HL-60/S4 (cell line): ENCODE results near the gene MPPED1.

Experiments used
- in situ Hi-C: fragments of 300-500 bp; cut with MboI; formaldehyde crosslinking; loops from 2 replicates; pipeline ENCODE4 v1.14.3; 2022; ENCODE audit warnings: low sequenced_read_pairs

The MPPED1 gene

GRCh38 chr22:43428005-43428485 is 16.2 kb downstream of the MPPED1 start:
- in situ Hi-C loops: no loop called here

GRCh38 chr22:43428521-43428920 is 16.7 kb downstream of the MPPED1 start:
- in situ Hi-C loops: no loop called here

- in situ Hi-C loops: no loop called here
Measured at GRCh38 chr22:43429426-43429825, 17.6 kb downstream of the MPPED1 start.

GRCh38 chr22:43431808-43432554 is 20.2 kb downstream of the MPPED1 start:
- in situ Hi-C loops: no loop called here

- in situ Hi-C loops: no loop called here
Measured at GRCh38 chr22:43432883-43433415, 21.1 kb downstream of the MPPED1 start.

- in situ Hi-C loops: no loop called here
Measured at GRCh38 chr22:43433451-43434274, 21.8 kb downstream of the MPPED1 start.

- in situ Hi-C loops: no loop called here
Measured at GRCh38 chr22:43434275-43434927, 22.6 kb downstream of the MPPED1 start.

GRCh38 chr22:43434928-43435311 is 23.1 kb downstream of the MPPED1 start:
- in situ Hi-C loops: no loop called here

- in situ Hi-C loops: no loop called here
Measured at GRCh38 chr22:43435851-43436811, 24.3 kb downstream of the MPPED1 start.

- in situ Hi-C loops: no loop called here
Measured at GRCh38 chr22:43436868-43437267, 25.1 kb downstream of the MPPED1 start.

- in situ Hi-C loops: no loop called here
Measured at GRCh38 chr22:43437871-43438475, 26.2 kb downstream of the MPPED1 start.

- in situ Hi-C loops: no loop called here
Measured at GRCh38 chr22:43438666-43439347, 27.0 kb downstream of the MPPED1 start.

- in situ Hi-C loops: no loop called here
Measured at GRCh38 chr22:43439368-43440103, 27.7 kb downstream of the MPPED1 start.

GRCh38 chr22:43440104-43440387 is 28.2 kb downstream of the MPPED1 start:
- in situ Hi-C loops: no loop called here

- in situ Hi-C loops: no loop called here
Measured at GRCh38 chr22:43440556-43440955, 28.7 kb downstream of the MPPED1 start.

- in situ Hi-C loops: no loop called here
Measured at GRCh38 chr22:43441216-43441615, 29.4 kb downstream of the MPPED1 start.

GRCh38 chr22:43441751-43442150 is 29.9 kb downstream of the MPPED1 start:
- in situ Hi-C loops: no loop called here

- in situ Hi-C loops: no loop called here
Measured at GRCh38 chr22:43442386-43443151, 30.8 kb downstream of the MPPED1 start.
